ENCODE measurements around the gene PLXND1.

The PLXND1 gene

GRCh38 chr3:129521611-129522010 lies 84.9 kb downstream of the PLXND1 start:
- H3K4me1 ChIP-seq (ENCODE audit: low read length), result peaks cover 24% of the 10 kb centered on the region

GRCh38 chr3:129520960-129521359 lies 85.5 kb downstream of the PLXND1 start:
- H3K4me2 ChIP-seq (ENCODE audit: low read length), result no peak overlapping the region
- no peak overlapping the region for H3K9ac ChIP-seq (ENCODE audit: low read length)
- no peaks in the 10 kb centered on the region for H3K36me3 ChIP-seq (replicated peaks; ENCODE audit: low read depth, low read length)
- peaks cover 18% of the 10 kb centered on the region for H3K4me1 ChIP-seq (ENCODE audit: low read length)
- H4K20me1 ChIP-seq (ENCODE audit: insufficient read depth, low read length), result no peaks in the 10 kb centered on the region
- TF ChIP-seq EZH2phosphoT487 (IDR thresholded peaks at IDR 0.05; ENCODE audit: low read depth) (no peak), CTCF (IDR thresholded peaks at IDR 0.05; ENCODE audit: low read depth, low read length) (no peak)
- H3K9me3 ChIP-seq (ENCODE audit: insufficient read depth, low read length), result no peaks in the 10 kb centered on the region
- no peak overlapping the region for H3K27ac ChIP-seq (ENCODE audit: low read length)
- H2AFZ ChIP-seq (ENCODE audit: low read depth, low read length), result no peak overlapping the region
- H3K79me2 ChIP-seq (ENCODE audit: low read length), result no peaks in the 10 kb centered on the region
- no peaks in the 10 kb centered on the region for H3K27me3 ChIP-seq (ENCODE audit: low read depth, low read length)
- H3K4me3 ChIP-seq (ENCODE audit: low read length), result no peak overlapping the region

More at GRCh38 chr3:129521611-129522010, 84.9 kb downstream of the PLXND1 start:
- Histone ChIP-seq H3K9ac (ENCODE audit: low read length) (no peak overlapping the region), H3K36me3 (replicated peaks; ENCODE audit: low read depth, low read length) (no peaks in the 10 kb centered on the region), H3K79me2 (ENCODE audit: low read length) (no peaks in the 10 kb centered on the region), H4K20me1 (ENCODE audit: insufficient read depth, low read length) (no peaks in the 10 kb centered on the region), H3K4me2 (ENCODE audit: low read length) (no peak overlapping the region), H2AFZ (ENCODE audit: low read depth, low read length) (no peak overlapping the region), H3K27ac (ENCODE audit: low read length) (no peak overlapping the region), H3K27me3 (ENCODE audit: low read depth, low read length) (no peaks in the 10 kb centered on the region), H3K9me3 (ENCODE audit: insufficient read depth, low read length) (no peaks in the 10 kb centered on the region), H3K4me3 (ENCODE audit: low read length) (no peak overlapping the region)
- TF ChIP-seq EZH2phosphoT487 (IDR thresholded peaks at IDR 0.05; ENCODE audit: low read depth), result no peak
- no peak for TF ChIP-seq CTCF (IDR thresholded peaks at IDR 0.05; ENCODE audit: low read depth, low read length)

GRCh38 chr3:129519896-129520715 lies 86.4 kb downstream of the PLXND1 start:
- Histone ChIP-seq H3K4me3 (ENCODE audit: low read length) (no peak overlapping the region), H3K4me2 (ENCODE audit: low read length) (no peak overlapping the region), H3K4me1 (ENCODE audit: low read length) (peaks cover 9% of the 10 kb centered on the region; the same call in 1 of the 2 replicates), H3K9ac (ENCODE audit: low read length) (no peak overlapping the region), H2AFZ (ENCODE audit: low read depth, low read length) (no peak overlapping the region), H3K9me3 (ENCODE audit: insufficient read depth, low read length) (no peaks in the 10 kb centered on the region), H3K36me3 (replicated peaks; ENCODE audit: low read depth, low read length) (no peaks in the 10 kb centered on the region), H4K20me1 (ENCODE audit: insufficient read depth, low read length) (no peaks in the 10 kb centered on the region), H3K27me3 (ENCODE audit: low read depth, low read length) (no peaks in the 10 kb centered on the region), H3K27ac (ENCODE audit: low read length) (no peak overlapping the region), H3K79me2 (ENCODE audit: low read length) (no peaks in the 10 kb centered on the region)
- no peak for TF ChIP-seq CTCF (IDR thresholded peaks at IDR 0.05; ENCODE audit: low read depth, low read length)

- Histone ChIP-seq H3K79me2 (ENCODE audit: low read length) (no peaks in the 10 kb centered on the region), H3K4me2 (ENCODE audit: low read length) (no peak overlapping the region)
Observed at GRCh38 chr3:129519449-129519848, 87.0 kb downstream of the PLXND1 start.

More at GRCh38 chr3:129519449-129519848, 87.0 kb downstream of the PLXND1 start:
- H3K27ac ChIP-seq (ENCODE audit: low read length), result no peak overlapping the region
- H3K9me3 ChIP-seq (ENCODE audit: insufficient read depth, low read length), result no peaks in the 10 kb centered on the region
- no peaks in the 10 kb centered on the region for H3K27me3 ChIP-seq (ENCODE audit: low read depth, low read length)
- no peaks in the 10 kb centered on the region for H4K20me1 ChIP-seq (ENCODE audit: insufficient read depth, low read length)
- H2AFZ ChIP-seq (ENCODE audit: low read depth, low read length), result no peak overlapping the region
- no peak overlapping the region for H3K9ac ChIP-seq (ENCODE audit: low read length)
- H3K36me3 ChIP-seq (replicated peaks; ENCODE audit: low read depth, low read length), result no peaks in the 10 kb centered on the region
- TF ChIP-seq EZH2phosphoT487 (IDR thresholded peaks at IDR 0.05; ENCODE audit: low read depth) (no peak), CTCF (IDR thresholded peaks at IDR 0.05; ENCODE audit: low read depth, low read length) (no peak)
- H3K4me3 ChIP-seq (ENCODE audit: low read length), result no peak overlapping the region
- peaks cover 8% of the 10 kb centered on the region; the same call in 1 of the 2 replicates for H3K4me1 ChIP-seq (ENCODE audit: low read length)
